GM10248 (cell line): Measurements from ENCODE around the gene CRHR2.

Experiments used
- CTCF ChIA-PET: fragments of 300-600 bp; sonication (Branson Sonifier 250); formaldehyde crosslinking; extraction: SDS; loops from one replicate; lab custom pipeline; 2021; ENCODE audit warnings: antibody characterized with exemption; lab: Yijun Ruan, JAX
- POLR2A ChIA-PET: fragments of 350-650 bp; sonication (Branson Sonifier 250); formaldehyde crosslinking; extraction: SDS; loops from one replicate; lab custom pipeline; 2020; ENCODE audit warnings: antibody characterized with exemption; lab: Yijun Ruan, JAX
- DNase-seq: peaks from one replicate; pipeline ENCODE4 v3.0.0; 2012; ENCODE audit errors: extremely low spot score
- TF ChIP-seq, protein P1 (sequence below): IDR thresholded peaks from 2 replicates; pipeline ENCODE4 v1.5.1; 2012; ENCODE audit warnings: mild to moderate bottlenecking, low read depth; ENCODE audit errors: extremely low read depth, missing control alignments, control extremely low read depth

CRHR2 gene

GRCh38 chr7:30682212-30683083 is at the start of gene CRHR2:
CRHR2 (minus strand) TSS chr7:30682456; CDS start chr7:30682280, 176 bp downstream.
- CTCF ChIA-PET = interaction anchor here (0.8 to 1.7 kb wide), 4 partner anchors 11 to 56 kb away, joined by 3 to 7 read pairs (median 3); no protein-coding TSS in a partner anchor
- TF ChIP-seq, protein P1, sequence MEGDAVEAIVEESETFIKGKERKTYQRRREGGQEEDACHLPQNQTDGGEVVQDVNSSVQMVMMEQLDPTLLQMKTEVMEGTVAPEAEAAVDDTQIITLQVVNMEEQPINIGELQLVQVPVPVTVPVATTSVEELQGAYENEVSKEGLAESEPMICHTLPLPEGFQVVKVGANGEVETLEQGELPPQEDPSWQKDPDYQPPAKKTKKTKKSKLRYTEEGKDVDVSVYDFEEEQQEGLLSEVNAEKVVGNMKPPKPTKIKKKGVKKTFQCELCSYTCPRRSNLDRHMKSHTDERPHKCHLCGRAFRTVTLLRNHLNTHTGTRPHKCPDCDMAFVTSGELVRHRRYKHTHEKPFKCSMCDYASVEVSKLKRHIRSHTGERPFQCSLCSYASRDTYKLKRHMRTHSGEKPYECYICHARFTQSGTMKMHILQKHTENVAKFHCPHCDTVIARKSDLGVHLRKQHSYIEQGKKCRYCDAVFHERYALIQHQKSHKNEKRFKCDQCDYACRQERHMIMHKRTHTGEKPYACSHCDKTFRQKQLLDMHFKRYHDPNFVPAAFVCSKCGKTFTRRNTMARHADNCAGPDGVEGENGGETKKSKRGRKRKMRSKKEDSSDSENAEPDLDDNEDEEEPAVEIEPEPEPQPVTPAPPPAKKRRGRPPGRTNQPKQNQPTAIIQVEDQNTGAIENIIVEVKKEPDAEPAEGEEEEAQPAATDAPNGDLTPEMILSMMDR = no peak
- POLR2A ChIA-PET = no interaction called here
- no peak for DNase-seq

DNA sequence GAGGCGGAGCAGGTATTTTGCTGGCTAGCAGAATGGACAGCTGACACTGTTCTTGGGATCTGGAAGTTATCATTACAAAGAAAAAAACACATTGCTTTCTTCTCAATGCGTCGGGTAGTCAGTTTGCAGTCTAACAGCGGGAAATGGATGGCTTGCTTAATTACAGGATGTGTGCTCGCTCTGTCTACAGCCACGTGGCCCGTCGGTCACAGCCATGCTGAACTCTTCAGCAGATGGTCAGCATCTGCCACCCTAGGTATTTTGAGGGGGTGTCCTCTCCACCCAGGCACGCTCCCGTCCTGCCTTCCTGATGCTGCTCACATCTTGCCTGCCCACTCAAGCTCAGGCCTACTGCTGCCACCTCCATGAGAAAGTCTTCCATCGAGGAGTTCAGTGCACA is 49.3 kb upstream of the CRHR2 start:
- TF ChIP-seq, protein P1 = no peak
- POLR2A ChIA-PET = no interaction called here
- CTCF ChIA-PET = interaction anchor here (0.9 to 1.7 kb wide), 2 partner anchors 9 kb away, joined by 4 to 8 read pairs; no protein-coding TSS in a partner anchor
- no peak for DNase-seq

- POLR2A ChIA-PET = no interaction called here
- no peak for DNase-seq
- CTCF ChIA-PET = interaction anchor here (0.9 to 1.7 kb wide), 3 partner anchors 8 to 22 kb away, joined by 3 to 8 read pairs (median 4); no protein-coding TSS in a partner anchor
- TF ChIP-seq, protein P1 = no peak
Observed at GRCh38 chr7:30730996-30731395, 48.7 kb upstream of the CRHR2 start.

DNA sequence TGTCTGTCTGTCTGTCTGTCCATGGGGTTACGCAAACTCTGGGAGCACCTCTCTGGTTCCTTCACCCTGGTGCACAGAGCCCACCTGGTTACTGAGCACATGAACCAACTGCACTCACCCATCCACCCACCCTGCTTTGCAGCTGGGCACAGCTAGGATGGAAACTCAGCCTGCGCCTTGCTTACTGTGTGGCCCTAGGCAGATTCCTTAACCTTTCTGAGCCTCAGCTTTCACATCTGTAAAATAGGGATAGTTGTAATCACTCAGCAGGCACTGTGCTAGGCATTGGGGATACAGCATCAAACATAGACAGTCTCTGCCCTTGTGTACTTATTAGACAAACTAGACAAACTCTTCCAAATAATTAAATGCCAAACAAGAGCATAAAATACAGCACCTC is 47.8 kb upstream of the CRHR2 start:
- CTCF ChIA-PET = interaction anchor here (1.2 to 1.7 kb wide), 3 partner anchors 10 to 21 kb away, joined by 3 to 8 read pairs (median 3); no protein-coding TSS in a partner anchor
- no peak for DNase-seq
- POLR2A ChIA-PET = no interaction called here
- TF ChIP-seq, protein P1 = no peak

- TF ChIP-seq, protein P1 = no peak
- ChIA-PET CTCF (interaction anchor here (1.2 kb wide), 2 partner anchors 14 to 20 kb away, joined by 3 read pairs; no protein-coding TSS in a partner anchor), POLR2A (no interaction called here)
- DNase-seq = no peak
Observed at GRCh38 chr7:30729642-30730041, 47.4 kb upstream of the CRHR2 start.

DNA sequence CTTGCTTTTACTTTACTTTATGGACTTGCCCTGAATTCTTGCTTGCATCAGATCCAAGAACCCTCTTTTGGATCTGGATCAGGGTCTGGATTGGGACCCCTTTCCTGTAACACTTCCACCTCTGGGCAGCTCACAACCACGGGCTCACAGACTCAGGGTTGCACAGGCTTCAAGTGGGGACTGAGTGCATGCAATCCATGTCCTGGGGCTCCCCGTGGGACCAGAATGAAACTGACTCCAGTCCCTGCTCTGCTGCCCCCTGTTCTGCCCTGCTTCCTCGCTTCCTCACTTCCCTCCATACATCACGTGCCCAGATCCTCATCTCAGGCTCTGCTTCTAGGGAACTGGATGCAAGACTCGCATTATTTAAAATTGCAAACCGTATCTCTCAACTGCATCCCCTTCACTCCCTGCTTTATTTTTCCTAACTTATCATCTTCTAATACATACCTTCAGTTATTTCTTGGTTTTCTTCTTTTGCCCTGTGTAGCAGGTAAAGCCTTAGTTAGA is 46.4 kb upstream of the CRHR2 start:
- ChIA-PET CTCF (no interaction called here), POLR2A (no interaction called here)
- no peak for DNase-seq
- TF ChIP-seq, protein P1 = no peak
